ENCODE measurements around the gene EXOC3.

Gene EXOC3

DNA sequence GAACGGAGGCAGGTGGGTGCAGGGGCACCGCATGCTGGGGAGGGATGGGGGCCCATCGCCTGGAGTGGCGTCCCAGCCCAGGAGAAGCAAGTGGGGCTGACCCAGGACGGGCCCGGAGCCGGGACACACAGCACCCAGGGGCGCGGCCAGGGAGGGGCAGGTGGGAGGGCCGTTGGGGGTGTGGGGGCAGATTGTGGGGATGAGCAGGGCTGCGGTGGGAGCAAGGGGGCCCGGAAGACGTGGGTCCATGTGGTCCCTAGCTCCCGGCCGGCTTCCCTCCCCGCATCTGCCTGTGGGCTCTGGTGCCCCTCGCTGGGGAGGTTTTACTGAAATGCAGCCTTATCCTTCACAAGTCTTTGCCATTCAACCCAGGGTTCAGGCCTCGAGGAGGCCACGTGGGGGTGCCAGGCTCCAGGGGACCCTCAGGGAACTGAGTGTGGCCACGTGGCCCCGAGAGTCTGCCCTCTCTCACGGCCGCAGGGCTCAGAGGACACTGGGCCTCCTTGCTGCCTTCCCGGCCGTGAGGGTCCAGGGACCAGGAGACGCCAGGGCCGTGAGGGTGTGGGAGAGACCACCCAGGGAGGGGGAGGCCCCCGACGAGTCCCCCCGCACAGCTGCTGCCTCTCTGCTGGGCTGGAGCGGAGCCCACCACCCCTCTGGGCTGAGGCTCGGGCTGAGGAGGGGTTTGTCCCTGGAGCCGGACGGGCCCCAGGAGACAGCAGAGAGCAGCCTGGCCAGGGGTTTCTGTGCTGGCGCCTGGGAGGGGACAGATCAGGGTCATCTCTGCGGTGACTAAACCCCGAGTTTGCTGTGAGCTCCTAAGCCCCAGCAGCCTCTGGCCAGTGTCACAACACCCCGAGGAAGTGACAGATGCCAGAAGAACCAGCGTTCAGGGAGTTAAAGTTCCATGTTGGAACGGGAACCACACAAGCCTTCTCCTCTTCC, 46.0 kb downstream of the EXOC3 start:
- no peak for DNase-seq (ENCODE audit: low spot score)

DNA sequence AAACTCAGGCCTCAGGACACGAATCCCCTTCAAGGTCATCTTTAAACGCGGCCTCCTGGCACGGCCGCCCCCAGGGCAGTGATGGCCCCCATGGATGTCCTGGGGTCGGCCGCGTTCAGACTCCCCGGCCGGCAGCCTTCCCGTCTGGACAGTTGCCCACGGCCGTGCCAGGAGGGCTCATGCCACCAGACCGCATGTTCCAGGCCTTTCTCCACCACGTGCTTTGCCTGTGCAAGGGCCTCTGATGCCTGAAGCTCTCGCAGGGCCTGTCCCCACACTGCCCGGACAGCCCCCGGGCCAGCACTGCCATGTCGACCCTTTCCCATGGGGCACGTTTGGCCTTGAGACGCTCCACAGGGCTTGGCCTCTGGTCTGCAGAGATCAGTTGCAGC, 46.7 kb downstream of the EXOC3 start:
- no peak for DNase-seq (ENCODE audit: low spot score)

DNA sequence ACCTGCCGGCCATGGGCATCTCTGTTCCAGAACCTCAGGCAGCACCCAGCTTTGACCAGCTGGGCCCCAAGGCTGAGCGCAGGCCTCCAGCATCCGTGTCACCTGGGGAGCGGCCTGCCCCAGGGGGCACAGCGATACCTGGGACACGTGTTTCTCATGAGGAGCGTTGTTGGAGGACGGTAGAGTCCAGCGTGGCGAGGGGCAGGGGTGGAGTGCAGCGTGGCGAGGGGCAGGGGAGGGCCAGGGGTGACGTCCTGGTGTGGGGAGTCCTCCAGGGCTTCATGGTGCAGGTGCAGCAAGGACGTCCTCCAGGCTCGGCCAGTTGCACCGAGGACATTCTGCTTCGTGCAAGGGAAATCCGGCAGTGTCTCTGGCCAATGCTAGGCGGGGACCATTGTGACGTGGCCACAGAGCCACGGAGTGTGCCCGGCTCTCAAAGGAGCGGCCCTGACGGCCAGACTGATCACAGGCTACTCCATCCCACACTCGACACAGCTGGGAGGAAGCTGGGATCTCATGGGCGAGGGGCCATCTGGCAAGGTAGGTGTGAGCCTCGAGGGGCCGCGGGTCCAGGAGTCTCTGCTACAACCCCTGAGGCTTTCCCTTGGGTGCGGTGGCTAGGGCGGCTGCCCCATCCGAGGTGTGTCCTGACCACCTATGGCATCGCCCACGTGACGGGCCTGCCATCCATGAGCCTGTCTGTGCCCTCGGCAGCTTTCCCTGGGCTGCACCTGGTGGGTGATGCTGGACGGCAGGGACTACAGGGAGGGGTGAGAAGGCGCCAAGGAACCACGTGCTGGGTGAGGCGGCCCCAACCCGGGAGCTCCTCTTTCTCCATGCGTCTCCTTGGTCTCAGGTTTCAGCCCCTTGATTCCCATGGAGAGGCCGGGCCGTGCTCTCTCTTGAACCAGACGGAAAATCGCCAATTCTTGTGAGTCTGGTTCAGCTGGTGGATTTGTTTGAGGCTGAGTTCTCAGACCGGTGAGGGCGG, 47.4 kb downstream of the EXOC3 start:
- DNase-seq (ENCODE audit: low spot score) = no peak

DNA sequence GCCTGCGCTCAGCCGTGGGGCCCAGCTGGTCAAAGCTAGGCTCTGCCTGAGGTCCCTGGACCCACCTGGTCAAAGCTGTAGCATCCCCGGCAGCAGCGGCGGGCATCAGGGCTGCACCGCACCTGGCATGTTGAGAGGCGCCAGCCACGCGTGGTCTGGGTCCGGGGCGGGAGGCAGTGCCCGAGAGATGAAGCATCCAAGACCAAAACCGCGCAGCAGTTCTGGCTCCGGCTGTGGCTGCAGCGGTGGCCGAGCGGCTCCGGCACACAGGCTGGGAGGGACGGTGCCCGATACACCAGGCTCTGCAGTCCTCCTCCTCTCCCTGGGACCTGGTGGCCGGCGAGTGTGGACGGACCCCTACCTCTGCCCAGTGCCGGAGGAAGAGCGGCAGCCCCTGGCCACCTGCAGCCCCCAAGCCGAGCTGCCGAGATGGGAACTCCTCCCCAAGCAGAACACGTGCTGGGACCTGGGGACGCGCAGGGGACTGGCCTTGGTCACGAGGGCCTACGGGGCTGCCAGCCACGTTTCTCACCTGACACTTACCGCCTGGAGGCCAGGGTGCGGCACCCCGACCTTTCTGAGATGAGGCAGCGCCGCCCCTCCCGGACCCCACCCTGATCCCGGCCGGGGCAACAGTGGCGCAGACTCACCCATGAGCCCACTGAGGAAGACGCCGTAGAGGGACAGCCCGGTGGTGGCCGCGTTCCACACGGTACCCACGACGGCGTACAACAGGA, 48.3 kb downstream of the EXOC3 start:
- no peak for DNase-seq (ENCODE audit: low spot score)

DNA sequence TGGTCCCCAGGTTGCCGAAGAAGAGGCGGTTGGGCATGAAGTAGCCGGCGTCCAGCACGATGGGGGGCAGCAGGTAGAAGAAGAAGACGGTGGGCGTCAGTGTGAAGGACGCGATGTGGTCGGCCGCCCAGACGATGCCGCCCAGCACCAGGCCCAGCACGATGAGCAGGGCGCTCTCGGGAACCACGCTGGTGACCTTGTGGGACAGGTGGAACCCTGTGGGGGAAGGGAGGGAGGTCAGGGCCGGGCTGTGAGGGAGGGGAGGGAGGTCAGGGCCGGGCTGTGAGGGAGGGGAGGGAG, 48.8 kb downstream of the EXOC3 start:
- DNase-seq (ENCODE audit: low spot score) = no peak

DNA sequence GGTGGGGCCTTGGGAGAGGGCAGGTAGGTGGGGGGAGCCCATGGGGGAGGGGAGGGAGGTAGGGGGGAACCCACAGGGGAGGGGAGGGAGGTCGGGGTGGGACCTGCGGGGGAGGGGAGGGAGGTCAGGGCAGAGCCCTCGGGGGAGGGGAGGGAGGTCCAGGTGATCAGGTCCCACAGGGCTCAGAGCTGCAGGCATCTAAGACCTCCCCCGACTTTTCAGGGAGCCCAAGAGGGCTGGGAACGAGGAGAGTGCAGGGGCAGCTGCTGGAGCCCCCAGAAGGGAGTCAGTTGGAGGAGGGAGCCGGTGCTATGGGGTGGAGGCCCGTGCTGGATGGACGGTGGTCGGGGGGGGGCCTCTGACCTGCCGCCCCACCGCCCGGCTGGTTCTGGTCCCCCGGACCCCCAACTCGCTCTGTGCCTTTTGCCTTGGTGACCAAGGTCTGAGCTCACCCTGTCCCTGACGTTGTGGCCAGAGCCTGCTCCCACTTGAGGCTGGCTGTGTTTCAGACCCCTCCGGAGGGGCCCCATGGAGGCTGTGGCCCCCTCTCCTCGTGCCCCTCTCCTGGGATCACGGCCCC, 49.4 kb downstream of the EXOC3 start:
- no peak for DNase-seq (ENCODE audit: low spot score)

DNA sequence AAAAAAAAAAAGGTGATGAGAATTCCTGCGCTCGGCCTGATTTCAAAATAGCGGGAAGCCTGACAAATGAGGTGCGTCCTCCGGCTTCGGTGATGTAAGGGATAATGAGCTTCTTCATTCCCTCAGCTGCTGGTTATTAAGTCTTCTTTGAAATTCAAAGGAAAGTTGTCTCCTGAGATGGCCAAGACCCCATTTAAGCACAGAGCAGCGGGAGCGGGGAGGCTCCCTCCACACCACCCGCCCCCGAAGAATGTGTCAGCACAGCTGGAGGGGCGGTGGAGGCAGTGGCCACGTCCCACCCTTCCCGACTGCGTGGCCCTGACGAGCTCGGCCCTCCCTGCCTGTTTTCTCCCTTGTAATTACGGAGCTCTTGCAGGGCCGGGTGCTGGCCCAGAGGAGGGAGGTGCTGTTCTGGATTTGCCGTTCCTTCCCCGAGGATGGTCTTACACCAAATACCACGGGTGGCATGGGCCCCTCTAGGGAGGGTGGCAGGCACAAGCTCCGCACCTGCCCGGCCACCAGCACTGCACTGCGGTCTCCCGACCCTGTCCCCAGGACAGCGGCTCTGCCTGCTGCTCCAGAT, 50.2 kb downstream of the EXOC3 start:
- DNase-seq (ENCODE audit: low spot score) = no peak

DNA sequence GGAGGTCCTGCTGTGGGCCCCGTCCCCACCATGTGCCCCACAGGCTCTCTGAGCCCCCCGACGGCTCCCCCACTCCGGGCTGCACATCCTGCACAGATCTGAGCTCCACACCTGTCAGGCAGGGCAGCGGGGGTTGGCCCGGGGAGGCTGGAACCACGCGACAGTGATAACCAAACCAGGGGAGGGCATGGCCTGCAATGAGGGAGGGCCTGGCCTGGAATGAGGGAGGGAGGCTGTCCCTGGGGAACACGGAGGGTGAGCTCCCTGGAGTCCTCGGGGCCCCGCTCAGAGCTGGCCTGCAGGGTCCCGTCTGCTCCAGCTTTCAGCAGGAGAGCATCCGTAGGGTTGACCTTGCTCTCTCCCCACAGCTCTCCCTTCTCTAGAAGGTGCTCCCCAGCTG, 50.8 kb downstream of the EXOC3 start:
- no peak for DNase-seq (ENCODE audit: low spot score)

DNA sequence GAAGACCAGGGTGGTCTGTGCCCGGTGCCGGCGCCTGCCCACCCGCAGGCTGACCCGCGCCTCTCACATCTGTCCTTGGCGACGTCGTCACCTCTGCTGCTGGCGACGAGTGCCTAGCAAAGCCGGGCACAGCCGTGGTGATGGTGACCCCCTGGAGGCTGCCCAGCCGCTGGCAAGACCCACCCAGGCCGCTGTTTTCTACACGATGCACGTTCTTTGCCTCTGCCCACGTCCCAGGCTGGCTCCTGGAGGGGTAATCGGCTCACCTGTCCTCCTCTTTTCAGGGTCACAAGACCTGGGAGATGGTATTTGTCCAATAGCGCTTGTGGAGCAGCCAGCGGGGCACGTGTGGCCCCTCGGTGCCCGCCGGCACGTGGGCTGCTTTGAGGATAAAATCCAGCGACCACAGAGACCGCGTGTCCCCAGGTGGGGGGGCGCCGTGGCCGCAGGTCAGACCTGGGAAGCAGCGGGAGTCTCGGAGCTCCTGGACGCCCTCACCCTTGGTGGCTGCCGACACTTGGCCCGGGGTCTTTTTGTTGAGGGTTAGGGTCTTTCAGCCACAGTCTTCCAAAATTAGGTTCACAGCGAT, 51.8 kb downstream of the EXOC3 start:
- no peak for DNase-seq (ENCODE audit: low spot score)

DNA sequence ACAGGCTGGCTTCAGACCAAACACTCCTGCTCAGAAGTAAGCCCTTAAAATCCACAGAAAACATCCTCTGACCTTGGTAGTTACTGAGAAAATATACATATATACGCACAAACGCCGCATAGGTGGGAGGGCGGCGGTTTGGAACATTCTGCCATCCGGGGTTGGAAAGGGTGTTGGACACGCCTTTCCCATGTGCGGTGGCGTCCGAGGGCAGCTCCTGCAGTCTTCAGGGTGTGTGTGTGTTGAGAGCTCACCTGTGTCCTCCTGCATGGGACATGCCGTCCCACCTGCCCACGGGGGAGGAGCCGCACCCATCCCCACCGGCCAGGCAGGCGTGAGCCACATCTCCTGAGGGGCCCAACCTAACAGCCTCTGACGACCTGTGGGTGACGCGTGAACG, 53.1 kb downstream of the EXOC3 start:
- DNase-seq (ENCODE audit: low spot score) = no peak

DNA sequence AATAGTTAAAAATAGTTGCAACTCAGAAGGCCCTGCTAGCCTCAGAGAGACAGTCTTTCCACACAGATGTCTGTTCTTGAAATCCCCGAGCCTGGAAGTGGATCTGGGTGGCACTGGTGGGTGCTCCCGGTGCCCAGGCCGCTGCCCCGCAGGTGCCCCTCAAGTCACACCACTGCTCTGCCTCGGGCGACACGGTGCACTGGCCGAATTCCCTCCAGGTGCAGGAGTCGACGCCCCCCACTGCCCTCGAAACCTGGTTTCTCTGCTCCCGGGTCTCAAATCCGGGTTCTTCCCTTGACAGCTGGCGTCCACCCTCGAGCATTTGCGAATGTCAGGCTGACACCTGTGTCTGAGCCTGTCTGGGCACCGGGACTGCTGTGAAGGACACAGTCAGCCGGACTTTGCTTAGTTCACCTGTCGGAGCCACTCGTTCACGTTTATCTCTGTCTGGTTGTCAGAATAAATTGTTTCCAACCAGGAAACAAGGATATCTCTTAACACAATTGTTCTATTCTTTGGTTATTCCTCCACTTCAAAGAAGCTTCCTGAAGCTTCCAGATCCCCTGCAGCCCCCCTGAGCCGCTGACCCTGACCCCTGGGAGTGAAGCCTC, 54.2 kb downstream of the EXOC3 start:
- DNase-seq (ENCODE audit: low spot score) = no peak

DNA sequence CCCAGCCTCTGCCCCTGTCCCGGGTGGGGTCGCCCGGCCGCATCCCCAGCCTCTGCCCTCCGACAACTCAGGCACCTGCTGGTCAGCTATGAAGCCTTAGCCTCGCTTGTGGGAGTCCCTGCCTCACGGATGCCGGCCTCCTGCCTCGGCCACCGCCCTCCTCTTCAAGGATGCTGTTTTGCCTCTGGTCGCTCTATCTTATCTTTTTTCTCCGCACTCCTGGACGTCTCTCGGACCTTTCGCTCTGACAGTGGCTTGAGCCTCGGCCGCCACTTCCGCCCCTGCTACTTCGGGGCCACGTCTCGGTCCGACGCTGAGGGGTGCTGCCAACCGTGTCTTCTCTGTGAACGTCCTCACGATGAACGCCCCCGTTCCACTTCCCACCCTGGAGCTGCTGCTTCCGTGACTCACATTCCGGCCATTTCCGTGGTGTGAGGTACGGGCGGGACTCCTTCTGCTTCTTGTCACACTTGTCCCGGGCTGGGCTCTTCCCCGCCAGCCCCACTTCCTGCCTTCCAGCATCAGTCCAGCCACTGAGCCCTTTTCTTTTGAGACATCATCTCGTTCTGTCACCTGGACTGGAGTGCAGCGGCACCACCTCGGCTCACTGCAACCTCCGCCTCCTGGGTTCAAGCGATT, 55.0 kb downstream of the EXOC3 start:
- no peak for DNase-seq (ENCODE audit: low spot score)

DNA sequence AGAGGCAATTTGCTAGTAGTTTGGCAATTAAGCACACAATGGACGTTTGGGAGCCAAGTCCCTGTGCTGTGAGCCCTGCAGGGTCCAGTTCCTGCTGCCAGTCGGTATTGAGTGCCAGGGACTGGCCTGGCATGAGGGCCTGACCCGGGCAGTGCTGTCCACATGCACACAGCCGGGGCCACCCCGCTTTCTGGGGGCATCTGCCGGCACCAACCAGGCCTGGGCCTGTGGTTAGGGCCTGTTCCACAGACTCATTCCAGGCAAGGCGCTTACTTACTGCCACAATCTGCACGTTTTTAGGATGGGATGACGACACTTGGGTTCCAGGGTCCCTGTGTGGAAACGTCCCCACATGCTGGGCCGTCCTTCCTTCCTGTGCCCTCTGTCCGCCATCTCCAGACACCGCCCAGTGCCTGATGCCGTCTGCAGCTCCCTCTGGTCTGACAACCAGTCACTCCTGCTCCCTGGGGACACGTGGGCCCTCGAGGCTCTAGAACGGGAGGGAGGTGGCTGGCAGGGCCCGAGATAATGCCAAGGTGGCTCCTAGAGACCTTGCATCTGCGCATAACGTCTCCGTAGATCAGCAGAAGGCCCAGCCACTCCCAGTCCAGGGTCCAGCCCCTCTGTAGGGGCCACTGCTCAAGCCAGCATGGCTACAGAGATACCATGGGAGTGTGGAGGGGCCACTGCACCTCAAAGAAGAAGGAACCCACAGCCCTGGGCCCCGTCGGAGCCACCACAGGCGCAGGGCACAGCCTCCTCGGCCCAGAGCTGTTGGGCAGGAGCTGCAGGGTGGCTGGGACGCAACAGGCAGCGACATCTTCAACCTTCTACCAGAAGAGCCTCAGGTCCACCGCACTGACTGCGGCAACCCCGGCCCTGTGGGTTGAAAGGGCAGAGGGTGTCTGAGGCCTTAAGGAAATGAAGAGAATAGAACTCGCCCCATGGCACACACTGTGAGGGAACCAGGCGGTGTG, 56.5 kb downstream of the EXOC3 start:
- DNase-seq (ENCODE audit: low spot score) = no peak

DNA sequence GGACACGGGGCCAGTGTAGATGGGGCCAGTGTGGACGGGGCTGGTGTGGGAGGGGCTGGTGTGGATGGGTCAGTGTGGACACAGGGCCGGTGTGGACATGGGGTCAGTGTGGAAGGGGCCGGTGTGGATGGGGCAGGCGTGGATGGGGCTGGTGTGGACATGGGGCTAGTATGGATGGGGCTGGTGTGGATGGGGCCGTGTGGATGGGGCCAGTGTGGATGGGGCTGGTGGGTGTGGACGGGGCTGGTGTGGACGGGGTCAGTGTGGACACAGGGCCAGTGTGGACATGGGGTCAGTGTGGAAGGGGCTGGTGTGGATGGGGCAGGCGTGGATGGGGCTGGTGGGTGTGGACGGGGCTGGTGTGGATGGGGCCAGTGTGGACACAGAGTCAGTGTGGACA, 57.5 kb downstream of the EXOC3 start:
- no peak for DNase-seq (ENCODE audit: low spot score)

DNA sequence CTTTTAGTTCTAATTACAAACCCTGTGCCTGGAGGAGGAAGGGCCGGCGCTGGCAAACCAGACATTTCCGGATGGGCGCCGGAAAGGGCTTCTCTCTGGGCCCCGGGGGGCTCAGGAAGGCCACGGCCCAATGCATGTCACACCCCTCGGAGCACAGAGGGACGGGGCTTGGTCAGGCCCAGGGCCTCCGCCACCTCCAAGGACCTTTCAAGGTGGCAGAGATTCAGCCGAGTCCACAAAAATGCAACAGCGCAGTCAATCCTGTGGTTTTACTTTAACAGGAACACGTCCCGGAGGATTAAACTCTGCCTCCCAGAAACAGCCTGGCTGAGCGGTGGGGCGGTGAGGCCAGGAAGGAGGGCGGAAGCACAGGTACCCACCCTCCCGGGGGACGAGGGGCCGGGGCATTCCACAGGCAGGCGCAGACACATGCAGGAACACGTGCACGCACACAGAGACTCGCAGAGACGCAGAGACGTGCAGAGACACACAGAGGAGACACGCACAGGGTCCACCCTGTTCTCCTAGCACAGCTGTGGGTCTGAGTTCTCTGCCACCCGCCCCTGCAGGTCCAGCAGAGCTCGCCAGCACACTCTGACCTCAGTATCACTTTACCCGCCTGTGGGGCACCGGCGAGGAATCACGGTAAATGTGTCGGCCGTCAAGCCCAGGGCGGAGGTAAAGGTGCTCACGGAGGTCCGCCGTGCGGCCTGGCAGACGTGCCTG, 58.3 kb downstream of the EXOC3 start:
- no peak for DNase-seq (ENCODE audit: low spot score)

DNA sequence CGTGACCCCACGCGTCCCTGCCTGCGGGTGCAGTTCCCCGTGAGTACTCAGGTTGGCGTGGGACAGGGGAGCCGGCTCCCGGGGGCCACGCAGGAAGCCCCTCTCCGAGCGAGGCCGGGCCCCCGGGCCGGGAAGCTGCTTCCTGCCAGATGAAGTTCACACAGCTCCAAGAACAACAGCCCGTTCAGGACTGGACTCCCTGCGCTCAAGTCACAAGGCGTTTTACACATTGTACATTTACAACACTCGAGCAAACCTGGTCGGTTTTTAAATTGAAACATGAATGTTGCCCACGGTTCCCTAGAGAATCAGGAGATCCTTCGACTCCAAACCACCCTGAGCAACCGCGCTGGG, 58.8 kb downstream of the EXOC3 start:
- no peak for DNase-seq (ENCODE audit: low spot score)

DNA sequence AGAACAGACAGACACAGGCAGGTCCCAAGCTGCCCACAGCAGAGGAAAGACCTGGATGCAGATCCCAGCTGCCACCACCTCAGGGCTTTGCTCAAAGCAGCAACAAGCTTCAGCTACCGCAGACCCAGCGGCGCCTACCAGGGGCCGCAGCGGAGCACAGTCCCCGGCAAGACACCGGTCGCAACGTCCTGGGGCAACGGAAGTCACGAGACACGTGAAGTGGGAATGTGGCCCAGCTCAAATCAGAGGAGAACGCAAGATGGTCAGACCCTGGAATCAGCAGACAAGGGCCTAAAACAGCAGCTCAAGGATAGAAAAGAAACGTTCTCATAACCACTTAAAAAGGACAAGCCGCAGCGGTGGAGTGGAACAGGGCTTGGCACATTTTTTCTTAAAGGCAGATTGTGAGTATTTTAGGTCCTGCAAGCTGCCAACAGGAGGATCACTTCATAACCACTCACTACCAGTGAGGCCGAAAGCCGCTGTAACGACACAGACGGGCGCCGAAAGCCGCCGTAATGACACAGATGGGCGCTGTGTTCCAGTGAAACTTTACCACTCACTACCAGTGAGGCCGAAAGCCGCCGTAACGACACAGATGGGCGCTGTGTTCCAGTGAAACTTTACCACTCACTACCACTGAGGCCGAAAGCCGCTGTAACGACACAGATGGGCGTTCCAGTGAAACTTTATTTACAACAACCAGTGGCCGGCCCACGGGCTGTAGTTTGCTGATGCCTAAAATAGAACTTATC, 59.5 kb downstream of the EXOC3 start:
- no peak for DNase-seq (ENCODE audit: low spot score)
